Activated T-helper 9 cell treated with anti-CD3 and anti-CD28 coated beads, Interleukin-2, amount 50 U/mL, for 16 hours (primary cell): ENCODE measurements around the gene CFAP221.

ENCODE experiments used
- DNase-seq: peaks from one replicate; pipeline ENCODE4 v3.0.0-alpha.2; 2020; ENCODE audit warnings: low read depth

The CFAP221 gene

GRCh38 chr2:119700866-119701265 lies 156.6 kb downstream of the CFAP221 start:
- DNase-seq, result no peak

- DNase-seq, result no peak
Measured at GRCh38 chr2:119701352-119701751, 157.1 kb downstream of the CFAP221 start.

GRCh38 chr2:119702203-119702917 lies 158.1 kb downstream of the CFAP221 start:
- no peak for DNase-seq

- peak; percentile 51 for DNase-seq
Measured at GRCh38 chr2:119702918-119703401, 158.7 kb downstream of the CFAP221 start.

GRCh38 chr2:119703526-119703925 lies 159.3 kb downstream of the CFAP221 start:
- no peak for DNase-seq

- DNase-seq, result no peak
Measured at GRCh38 chr2:119704670-119705120, 160.4 kb downstream of the CFAP221 start.

GRCh38 chr2:119706221-119706620 lies 162.0 kb downstream of the CFAP221 start:
- DNase-seq, result no peak
